WTC11 (cell line): Measurements from ENCODE around the gene ZNF414.

Source experiments
- SP1 ChIP-seq: sonication (generic); formaldehyde crosslinking; conservative IDR thresholded peaks from 2 replicates; pipeline ENCODE4 v1.8.1; 2022; ENCODE audit warnings: missing genetic modification reagents
- TF ChIP-seq, protein P1 (sequence below): fragments of 200-600 bp; IDR thresholded peaks from 2 replicates; pipeline ENCODE4 v1.8.0; 2022; ENCODE audit warnings: antibody characterized with exemption

DNA sequence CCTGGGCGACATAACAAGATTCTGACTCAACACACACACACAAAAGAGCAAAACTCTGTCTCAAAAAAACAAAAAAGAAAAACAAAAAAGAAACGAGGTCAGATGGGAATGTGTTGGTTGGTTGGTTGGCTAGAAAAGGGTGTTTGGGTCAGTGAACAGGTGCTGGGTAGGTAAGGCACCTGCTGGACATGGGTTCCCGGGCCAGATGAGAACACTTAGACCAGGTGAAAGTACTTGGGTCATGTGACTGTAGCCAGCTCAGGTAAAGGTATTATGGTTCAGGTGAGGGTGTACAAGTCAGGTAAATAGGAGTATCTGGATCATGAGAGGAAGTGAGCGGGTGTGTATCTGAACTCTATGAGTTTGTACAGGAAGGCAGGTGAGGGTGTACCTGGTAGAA lies 14.5 kb upstream of the ZNF414 start:
- TF ChIP-seq SP1 (CRISPR knock-in tag), result no peak
- TF ChIP-seq, protein P1, sequence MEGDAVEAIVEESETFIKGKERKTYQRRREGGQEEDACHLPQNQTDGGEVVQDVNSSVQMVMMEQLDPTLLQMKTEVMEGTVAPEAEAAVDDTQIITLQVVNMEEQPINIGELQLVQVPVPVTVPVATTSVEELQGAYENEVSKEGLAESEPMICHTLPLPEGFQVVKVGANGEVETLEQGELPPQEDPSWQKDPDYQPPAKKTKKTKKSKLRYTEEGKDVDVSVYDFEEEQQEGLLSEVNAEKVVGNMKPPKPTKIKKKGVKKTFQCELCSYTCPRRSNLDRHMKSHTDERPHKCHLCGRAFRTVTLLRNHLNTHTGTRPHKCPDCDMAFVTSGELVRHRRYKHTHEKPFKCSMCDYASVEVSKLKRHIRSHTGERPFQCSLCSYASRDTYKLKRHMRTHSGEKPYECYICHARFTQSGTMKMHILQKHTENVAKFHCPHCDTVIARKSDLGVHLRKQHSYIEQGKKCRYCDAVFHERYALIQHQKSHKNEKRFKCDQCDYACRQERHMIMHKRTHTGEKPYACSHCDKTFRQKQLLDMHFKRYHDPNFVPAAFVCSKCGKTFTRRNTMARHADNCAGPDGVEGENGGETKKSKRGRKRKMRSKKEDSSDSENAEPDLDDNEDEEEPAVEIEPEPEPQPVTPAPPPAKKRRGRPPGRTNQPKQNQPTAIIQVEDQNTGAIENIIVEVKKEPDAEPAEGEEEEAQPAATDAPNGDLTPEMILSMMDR, result no peak
